HCT116 (cell line): ENCODE results near the gene SH2D7. TPM values are rescaled to one million over a fixed set of nuclear protein-coding genes. Genes with fewer than 3 reads are reported as not detected.

ENCODE experiments used
- ATAC-seq: fragments of 200-7000 bp; cut with Tn5 transposase; 2 replicates; pipeline ENCODE4 v1.9.1; 2020; ENCODE audit warnings: mild to moderate bottlenecking, moderate library complexity
- BruUV-seq: library from RNA; stranded (reverse); fragments of 400-500 nt; replicated peaks from 2 replicates; lab custom pipeline; 2021; lab: Mats Ljungman, UMichigan
- CTCF ChIA-PET: fragments of 300-600 bp; sonication (Branson Sonifier 250); formaldehyde crosslinking; loops from one replicate; lab custom pipeline; 2021; ENCODE audit warnings: antibody characterized with exemption; lab: Charles Lee
- POLR2A ChIA-PET: fragments of 300-600, 350-600 bp; sonication (Branson Sonifier 250); formaldehyde crosslinking; loops from one replicate; lab custom pipeline; 2021; ENCODE audit warnings: antibody characterized with exemption; lab: Charles Lee
- RAD21 ChIA-PET, 2 experiments: fragments of 300-600 bp; sonication (Branson Sonifier 250); formaldehyde crosslinking; loops; one replicate each; lab custom pipeline; 2023; ENCODE audit warnings: low total read pairs in 2 of 2; ENCODE audit not compliant: uncharacterized antibody in 2 of 2, unreplicated experiment in 2 of 2, low non-redundant PET in 1 of 2; lab: Charles Lee
- DNase-seq: peaks from one replicate; pipeline ENCODE4 v3.0.0-alpha.2; 2010; ENCODE audit warnings: low read depth, low spot score
- H2AFZ ChIP-seq: fragments of 200-600 bp; shearing (Covaris generic), sonication (generic); 2 replicates; pipeline ENCODE4 v1.6.1; 2017; ENCODE audit warnings: low read depth, mixed run types, mixed read lengths, antibody characterized with exemption, low read length; ENCODE audit not compliant: poor library complexity, severe bottlenecking
- H3K27ac ChIP-seq: 2 replicates; pipeline ENCODE4 v1.5.1; 2012; ENCODE audit warnings: low read depth, low read length
- H3K27me3 ChIP-seq: fragments of 200-600 bp; sonication (generic); 2 replicates; pipeline ENCODE4 v1.6.1; 2016; ENCODE audit warnings: mixed run types, low read length, mixed read lengths; ENCODE audit not compliant: insufficient read depth
- H3K36me3 ChIP-seq, 2 experiments: fragments of 200-500 bp in 1 of 2; fragments of 200-600 bp in 1 of 2; sonication (Bioruptor generic) in 1 of 2; sonication (generic) in 1 of 2; 2 replicates each; pipeline versions ENCODE4 v1.5.1 to v1.6.1; 2014 to 2016; ENCODE audit warnings: low read length in 2 of 2, inconsistent platforms in 1 of 2, mixed read lengths in 1 of 2, mixed run types in 1 of 2; ENCODE audit not compliant: insufficient read depth in 2 of 2, control insufficient read depth in 1 of 2
- H3K4me1 ChIP-seq, 2 experiments: fragments of 200-600 bp in 1 of 2; sonication (generic) in 1 of 2; 2 replicates each; pipeline versions ENCODE4 v1.5.1 to v1.6.1; 2012 to 2017; ENCODE audit warnings: low read length in 2 of 2, inconsistent platforms in 1 of 2, mild to moderate bottlenecking in 1 of 2, mixed read lengths in 1 of 2, mixed run types in 1 of 2, moderate library complexity in 1 of 2; ENCODE audit not compliant: insufficient read depth in 2 of 2, control insufficient read depth in 1 of 2
- H3K4me2 ChIP-seq: fragments of 200-600 bp; sonication (generic); 2 replicates; pipeline ENCODE4 v1.6.1; 2017; ENCODE audit warnings: mixed run types, low read length, mixed read lengths
- H3K4me3 ChIP-seq, 2 experiments: fragments of 200-600 bp in 1 of 2; sonication (generic) in 1 of 2; replicated peaks in 1 of 2; 2 replicates each; pipeline ENCODE4 v1.5.1; 2011 to 2016; ENCODE audit warnings: low read length in 2 of 2, control low read depth in 1 of 2, low read depth in 1 of 2, mild to moderate bottlenecking in 1 of 2, mixed read lengths in 1 of 2, mixed run types in 1 of 2
- H3K79me2 ChIP-seq: fragments of 200-600 bp; sonication (generic); 2 replicates; pipeline ENCODE4 v1.6.1; 2017; ENCODE audit warnings: mild to moderate bottlenecking, mixed run types, low read length, moderate library complexity, mixed read lengths; ENCODE audit not compliant: insufficient read depth
- H3K9ac ChIP-seq: fragments of 200-600 bp; sonication (generic); 2 replicates; pipeline ENCODE4 v1.6.1; 2016; ENCODE audit warnings: low read length, mixed read lengths
- H3K9me2 ChIP-seq: fragments of 200-600 bp; sonication (generic), shearing (Covaris generic); 2 replicates; pipeline ENCODE4 v1.6.1; 2017; ENCODE audit warnings: mixed run types, mild to moderate bottlenecking, moderate library complexity; ENCODE audit not compliant: insufficient read depth
- H3K9me3 ChIP-seq, 2 experiments: fragments of 200-500 bp in 1 of 2; fragments of 200-600 bp in 1 of 2; sonication (Bioruptor generic) in 1 of 2; sonication (generic) in 1 of 2; 2 replicates each; pipeline ENCODE4 v1.6.1; 2014 to 2017; ENCODE audit warnings: low read length in 2 of 2, mixed read lengths in 2 of 2, inconsistent platforms in 1 of 2, low read depth in 1 of 2, mild to moderate bottlenecking in 1 of 2, mixed run types in 1 of 2, moderate library complexity in 1 of 2; ENCODE audit not compliant: control insufficient read depth in 1 of 2, insufficient read depth in 1 of 2
- H4K20me1 ChIP-seq: fragments of 200-600 bp; sonication (generic), shearing (Covaris generic); 2 replicates; pipeline ENCODE4 v1.6.1; 2017; ENCODE audit warnings: mixed run types, mild to moderate bottlenecking, moderate library complexity; ENCODE audit not compliant: insufficient read depth
- CBX3 ChIP-seq: IDR thresholded peaks from 2 replicates; pipeline ENCODE4 v1.6.1; 2012; ENCODE audit warnings: low read depth
- EGR1 ChIP-seq: IDR thresholded peaks from 2 replicates; pipeline ENCODE4 v1.6.1; 2012; ENCODE audit warnings: low read depth
- POLR2A ChIP-seq: IDR thresholded peaks from 2 replicates; pipeline ENCODE4 v1.7.0; 2011; ENCODE audit warnings: borderline replicate concordance; ENCODE audit not compliant: insufficient read depth, insufficient read length; ENCODE audit errors: extremely low read depth
- POLR2AphosphoS5 ChIP-seq: IDR thresholded peaks from 2 replicates; pipeline ENCODE4 v1.6.1; 2011; ENCODE audit warnings: mild to moderate bottlenecking, low read depth, low read length, moderate library complexity
- RAD21 ChIP-seq: IDR thresholded peaks from 2 replicates; pipeline ENCODE4 v1.6.1; 2012; ENCODE audit warnings: low read depth, mild to moderate bottlenecking
- TCF7L2 ChIP-seq: IDR thresholded peaks from 2 replicates; pipeline ENCODE4 v1.7.0; 2011; ENCODE audit warnings: borderline replicate concordance, inconsistent platforms; ENCODE audit not compliant: insufficient read depth, insufficient read length; ENCODE audit errors: extremely low read depth
- intact Hi-C: fragments of 100-400 bp; cut with micrococcal nuclease; formaldehyde crosslinking; loops from 2 replicates; pipeline ENCODE4 v1.10.0; 2022
- total RNA-seq: library from RNA; stranded (reverse); gene quantifications from one replicate; pipeline ENCODE4 v1.2.1, GENCODE V29; 2021; ENCODE audit not compliant: unreplicated experiment
- TF ChIP-seq, protein P1 (sequence below): IDR thresholded peaks from 2 replicates; pipeline ENCODE4 v1.6.1; 2011; ENCODE audit warnings: mild to moderate bottlenecking, low read length, moderate library complexity; ENCODE audit not compliant: insufficient replicate concordance; ENCODE audit errors: extremely low read depth
- TF ChIP-seq, protein P2 (sequence below): IDR thresholded peaks from 2 replicates; pipeline ENCODE4 v1.6.1; 2012
- TF ChIP-seq, protein P3 (sequence below), 3 experiments: fragments of 200-600 bp in 1 of 3; sonication (generic) in 1 of 3; IDR thresholded peaks in 2 of 3; conservative IDR thresholded peaks in 1 of 3; 2 replicates each; pipeline ENCODE4 v1.5.1; 2012 to 2017; ENCODE audit warnings: low read depth in 2 of 3, low read length in 2 of 3, antibody characterized with exemption in 1 of 3, borderline replicate concordance in 1 of 3, control low read depth in 1 of 3, mild to moderate bottlenecking in 1 of 3, mixed read lengths in 1 of 3, mixed run types in 1 of 3, moderate library complexity in 1 of 3; ENCODE audit not compliant: insufficient read depth in 1 of 3

SH2D7 gene
- total RNA-seq, 1 experiment from 2014 or later = not detected

DNA sequence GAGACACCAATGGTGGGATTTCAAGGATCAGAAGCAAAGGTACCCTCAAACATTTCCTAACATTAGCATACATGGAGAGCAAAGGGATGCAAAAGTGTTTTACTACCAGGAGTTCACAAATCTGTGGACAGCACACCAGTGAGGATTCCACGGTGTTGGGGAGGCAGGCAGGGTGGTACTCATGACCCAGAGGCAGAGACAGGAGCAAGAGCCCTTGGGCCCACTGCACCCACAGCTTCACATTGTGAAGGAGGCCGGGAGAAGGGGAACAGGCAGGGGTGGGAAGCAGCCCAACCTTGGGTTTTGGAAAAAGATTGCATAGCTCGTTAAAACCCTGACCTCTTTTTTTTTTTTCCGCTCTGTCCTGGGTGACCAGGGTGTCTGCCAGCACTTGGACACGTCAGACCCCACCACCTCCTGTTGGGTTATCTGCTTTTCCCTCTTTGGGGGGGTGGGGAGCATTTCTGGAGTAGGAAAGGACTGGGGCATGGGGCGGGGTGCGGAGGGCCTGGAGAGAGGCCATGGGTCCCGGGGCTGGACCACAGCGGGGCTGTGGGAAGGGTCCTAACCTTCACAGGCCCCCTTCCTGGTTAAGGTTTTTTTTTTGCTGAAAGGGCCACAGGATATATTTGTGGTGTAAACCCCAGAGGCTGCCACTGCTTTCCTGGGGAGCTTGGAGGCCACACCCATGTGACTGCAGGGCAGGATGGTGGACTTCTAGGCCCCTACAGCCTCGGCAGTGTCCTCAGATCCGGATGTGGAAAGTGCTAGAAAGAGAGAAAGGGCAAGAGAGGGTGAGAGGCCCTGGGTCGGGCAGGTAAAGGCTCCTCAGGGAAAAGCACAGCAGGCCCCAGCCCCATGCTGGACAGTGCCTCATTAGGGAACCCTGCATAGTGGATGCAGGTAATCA, 12.5 kb downstream of the SH2D7 start:
- Histone ChIP-seq H4K20me1 (no peaks in the 10 kb centered on the region), H3K9me2 (no peaks in the 10 kb centered on the region), H3K4me1 (0 out of 4 replicates have a peak, but pooled peaks cover 0 to 6% of the 10 kb centered on the region in 2 experiments), H3K79me2 (no peaks in the 10 kb centered on the region), H3K4me3 (no peak overlapping the region), H3K27me3 (no peaks in the 10 kb centered on the region), H3K9ac (no peak overlapping the region), H2AFZ (no peak overlapping the region)
- ChIA-PET POLR2A (no interaction called here), RAD21 (no interaction called here), CTCF (no interaction called here)
- DNase-seq (no peak), ATAC-seq (no peak)
- intact Hi-C loops = no loop called here
- TF ChIP-seq RAD21 (no peak), EGR1 (no peak)
- TF ChIP-seq, all 23 proteins: peak for 0
- Histone ChIP-seq H3K36me3 (no peaks in the 10 kb centered on the region), H3K9me3 (no peaks in the 10 kb centered on the region), H3K4me2 (no peak overlapping the region), H3K27ac (no peak overlapping the region)
- BruUV-seq = no TSS peak

DNA sequence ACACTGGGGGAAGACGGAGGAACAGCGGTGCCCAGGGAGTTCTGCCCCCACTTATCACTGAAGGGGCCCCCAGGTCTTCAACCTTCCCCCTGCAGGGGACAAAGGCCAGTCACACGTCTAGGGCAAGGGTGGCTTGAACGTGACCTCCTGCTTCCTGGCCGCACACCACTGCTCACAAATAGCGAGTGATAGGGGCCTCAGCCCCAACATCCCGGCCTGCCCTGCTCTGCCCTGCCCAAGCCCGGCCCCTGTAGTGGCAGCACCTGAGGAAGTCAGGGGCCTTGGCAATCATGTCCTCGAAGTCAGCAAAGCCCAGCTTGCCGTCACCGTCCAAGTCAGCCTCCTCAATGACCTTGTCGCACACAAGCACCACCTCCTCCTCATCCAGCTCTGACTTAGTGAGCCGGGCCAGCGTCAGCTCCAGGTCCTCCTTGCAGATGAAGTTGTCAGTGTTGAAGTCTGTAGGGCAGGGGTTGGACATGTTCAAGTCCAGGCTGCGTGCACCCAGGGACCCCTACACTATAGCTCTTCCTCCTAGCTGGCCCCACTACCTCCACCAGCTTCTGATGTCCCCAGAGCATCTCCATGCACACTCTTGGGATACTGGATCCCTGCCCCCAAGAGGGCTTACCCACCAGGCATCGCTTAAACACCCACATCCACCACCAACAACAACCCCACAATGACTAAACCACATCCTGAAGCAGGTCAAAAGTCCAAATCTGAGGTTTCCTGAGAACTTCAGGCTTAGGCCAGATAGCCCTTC, 13.3 kb downstream of the SH2D7 start:
- ChIA-PET CTCF (no interaction called here), RAD21 (no interaction called here), POLR2A (no interaction called here)
- TF ChIP-seq CBX3 (no peak), POLR2A (no peak), RAD21 (no peak), EGR1 (no peak), TCF7L2 (no peak), POLR2AphosphoS5 (no peak)
- TF ChIP-seq, protein P1, sequence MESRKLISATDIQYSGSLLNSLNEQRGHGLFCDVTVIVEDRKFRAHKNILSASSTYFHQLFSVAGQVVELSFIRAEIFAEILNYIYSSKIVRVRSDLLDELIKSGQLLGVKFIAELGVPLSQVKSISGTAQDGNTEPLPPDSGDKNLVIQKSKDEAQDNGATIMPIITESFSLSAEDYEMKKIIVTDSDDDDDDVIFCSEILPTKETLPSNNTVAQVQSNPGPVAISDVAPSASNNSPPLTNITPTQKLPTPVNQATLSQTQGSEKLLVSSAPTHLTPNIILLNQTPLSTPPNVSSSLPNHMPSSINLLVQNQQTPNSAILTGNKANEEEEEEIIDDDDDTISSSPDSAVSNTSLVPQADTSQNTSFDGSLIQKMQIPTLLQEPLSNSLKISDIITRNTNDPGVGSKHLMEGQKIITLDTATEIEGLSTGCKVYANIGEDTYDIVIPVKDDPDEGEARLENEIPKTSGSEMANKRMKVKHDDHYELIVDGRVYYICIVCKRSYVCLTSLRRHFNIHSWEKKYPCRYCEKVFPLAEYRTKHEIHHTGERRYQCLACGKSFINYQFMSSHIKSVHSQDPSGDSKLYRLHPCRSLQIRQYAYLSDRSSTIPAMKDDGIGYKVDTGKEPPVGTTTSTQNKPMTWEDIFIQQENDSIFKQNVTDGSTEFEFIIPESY = no peak
- TF ChIP-seq, protein P2, sequence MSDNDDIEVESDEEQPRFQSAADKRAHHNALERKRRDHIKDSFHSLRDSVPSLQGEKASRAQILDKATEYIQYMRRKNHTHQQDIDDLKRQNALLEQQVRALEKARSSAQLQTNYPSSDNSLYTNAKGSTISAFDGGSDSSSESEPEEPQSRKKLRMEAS = no peak
- TF ChIP-seq, protein P3, sequence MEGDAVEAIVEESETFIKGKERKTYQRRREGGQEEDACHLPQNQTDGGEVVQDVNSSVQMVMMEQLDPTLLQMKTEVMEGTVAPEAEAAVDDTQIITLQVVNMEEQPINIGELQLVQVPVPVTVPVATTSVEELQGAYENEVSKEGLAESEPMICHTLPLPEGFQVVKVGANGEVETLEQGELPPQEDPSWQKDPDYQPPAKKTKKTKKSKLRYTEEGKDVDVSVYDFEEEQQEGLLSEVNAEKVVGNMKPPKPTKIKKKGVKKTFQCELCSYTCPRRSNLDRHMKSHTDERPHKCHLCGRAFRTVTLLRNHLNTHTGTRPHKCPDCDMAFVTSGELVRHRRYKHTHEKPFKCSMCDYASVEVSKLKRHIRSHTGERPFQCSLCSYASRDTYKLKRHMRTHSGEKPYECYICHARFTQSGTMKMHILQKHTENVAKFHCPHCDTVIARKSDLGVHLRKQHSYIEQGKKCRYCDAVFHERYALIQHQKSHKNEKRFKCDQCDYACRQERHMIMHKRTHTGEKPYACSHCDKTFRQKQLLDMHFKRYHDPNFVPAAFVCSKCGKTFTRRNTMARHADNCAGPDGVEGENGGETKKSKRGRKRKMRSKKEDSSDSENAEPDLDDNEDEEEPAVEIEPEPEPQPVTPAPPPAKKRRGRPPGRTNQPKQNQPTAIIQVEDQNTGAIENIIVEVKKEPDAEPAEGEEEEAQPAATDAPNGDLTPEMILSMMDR (IDR thresholded peaks at IDR 0.05 in 2 of 3, conservative IDR thresholded peaks at IDR 0.05 in 1 of 3; ENCODE audit: borderline replicate concordance in 1 of 3, insufficient read depth in 1 of 3, low read depth in 2 of 3, low read length in 2 of 3) = no peak
- 0 out of 4 replicates have a peak, but pooled peaks cover 0 to 6% of the 10 kb centered on the region in 2 experiments for H3K4me1 ChIP-seq
- H4K20me1 ChIP-seq = no peaks in the 10 kb centered on the region
- H3K4me3 ChIP-seq = no peak overlapping the region
- intact Hi-C loops = no loop called here
- H3K36me3 ChIP-seq = no peaks in the 10 kb centered on the region
- no peaks in the 10 kb centered on the region for H3K9me3 ChIP-seq
- no peak overlapping the region for H3K4me2 ChIP-seq
- no peak overlapping the region for H3K27ac ChIP-seq
- no peaks in the 10 kb centered on the region for H3K79me2 ChIP-seq
- BruUV-seq = no TSS peak
- ATAC-seq (no peak), DNase-seq (no peak)
- no peak overlapping the region for H2AFZ ChIP-seq
- H3K9ac ChIP-seq = no peak overlapping the region
- no peaks in the 10 kb centered on the region for H3K9me2 ChIP-seq
- H3K27me3 ChIP-seq = no peaks in the 10 kb centered on the region
